Loucy (cell line): Measurements from ENCODE around the gene KITLG.
"Not testable (repeated sequence)": the region's sequence is repeated elsewhere in the genome, so short reads cannot be mapped to it uniquely, and the experiment has no call there.

Source experiments
- H2AFZ ChIP-seq: fragments of 200-600 bp; sonication (generic); 2 replicates; pipeline ENCODE4 v1.6.0; 2016; ENCODE audit warnings: antibody characterized with exemption, mild to moderate bottlenecking, low read length, moderate library complexity
- H3F3A ChIP-seq: fragments of 200-600 bp; 2 replicates; pipeline ENCODE4 v1.6.0; 2016; ENCODE audit warnings: antibody characterized with exemption, low read depth, mild to moderate bottlenecking
- H3K27me3 ChIP-seq: fragments of 200-600 bp; sonication (generic); 2 replicates; pipeline ENCODE4 v1.6.1; 2014; ENCODE audit warnings: low read length, mild to moderate bottlenecking; ENCODE audit not compliant: insufficient read depth, poor library complexity, severe bottlenecking
- H3K36me3 ChIP-seq: fragments of 200-600 bp; sonication (generic); 2 replicates; pipeline ENCODE4 v1.6.1; 2016; ENCODE audit warnings: low read length; ENCODE audit not compliant: insufficient read depth
- H3K4me1 ChIP-seq: fragments of 200-600 bp; sonication (generic); 2 replicates; pipeline ENCODE4 v1.5.1; 2014; ENCODE audit warnings: low read length, mild to moderate bottlenecking; ENCODE audit not compliant: insufficient read depth, poor library complexity, severe bottlenecking
- H3K4me2 ChIP-seq: fragments of 200-600 bp; sonication (generic); 2 replicates; pipeline ENCODE4 v1.6.0; 2014; ENCODE audit warnings: antibody characterized with exemption, low read length, low read depth, mild to moderate bottlenecking; ENCODE audit not compliant: poor library complexity, severe bottlenecking
- H3K4me3 ChIP-seq: fragments of 200-600 bp; sonication (generic); 2 replicates; pipeline ENCODE4 v1.5.1; 2014; ENCODE audit warnings: low read length, mild to moderate bottlenecking, mixed read lengths; ENCODE audit not compliant: poor library complexity, severe bottlenecking
- H3K79me2 ChIP-seq: fragments of 200-600 bp; sonication (generic); 2 replicates; pipeline ENCODE4 v1.6.1; 2014; ENCODE audit warnings: low read length; ENCODE audit not compliant: insufficient read depth
- H3K9ac ChIP-seq: fragments of 200-600 bp; sonication (generic); 2 replicates; pipeline ENCODE4 v1.6.0; 2014; ENCODE audit warnings: mild to moderate bottlenecking, low read depth, low read length, moderate library complexity; ENCODE audit not compliant: poor library complexity, severe bottlenecking
- H3K9me2 ChIP-seq: fragments of 200-600 bp; sonication (generic); replicated peaks from 2 replicates; pipeline ENCODE4 v1.6.1; 2016; ENCODE audit warnings: low read depth, low read length, mixed read lengths
- H3K9me3 ChIP-seq: fragments of 200-600 bp; sonication (generic); 2 replicates; pipeline ENCODE4 v1.6.1; 2014; ENCODE audit warnings: mild to moderate bottlenecking, antibody characterized with exemption, low read length, low read depth; ENCODE audit not compliant: insufficient read depth
- H4K20me1 ChIP-seq: fragments of 200-600 bp; sonication (generic); 2 replicates; pipeline ENCODE4 v1.6.0; 2014; ENCODE audit warnings: antibody characterized with exemption, low read length, mild to moderate bottlenecking; ENCODE audit not compliant: insufficient read depth, poor library complexity, severe bottlenecking
- CTCF ChIP-seq: fragments of 200-600 bp; sonication (generic); conservative IDR thresholded peaks from 2 replicates; pipeline ENCODE4 v1.5.1; 2014; ENCODE audit warnings: mild to moderate bottlenecking, antibody characterized with exemption, low read length
- EZH2phosphoT487 ChIP-seq: fragments of 200-600 bp; IDR thresholded peaks from 2 replicates; pipeline ENCODE4 v1.6.1; 2018; ENCODE audit warnings: antibody characterized with exemption, mild to moderate bottlenecking, moderate library complexity, borderline replicate concordance

The KITLG gene

GRCh38 chr12:88509851-88510250 lies 70.4 kb downstream of the KITLG start:
- TF ChIP-seq EZH2phosphoT487 (no peak), CTCF (no peak)
- no peaks in the 10 kb centered on the region for H3K79me2 ChIP-seq
- no peak overlapping the region for H3K4me2 ChIP-seq

GRCh38 chr12:88509347-88509746 lies 70.9 kb downstream of the KITLG start:
- TF ChIP-seq EZH2phosphoT487 (no peak), CTCF (no peak)
- Histone ChIP-seq H2AFZ (no peak overlapping the region), H3K9ac (no peak overlapping the region), H3K4me3 (no peak overlapping the region), H3K9me3 (no peaks in the 10 kb centered on the region), H3F3A (no peaks in the 10 kb centered on the region), H3K4me2 (no peak overlapping the region), H3K79me2 (no peaks in the 10 kb centered on the region), H4K20me1 (no peaks in the 10 kb centered on the region), H3K36me3 (no peaks in the 10 kb centered on the region), H3K4me1 (no peaks in the 10 kb centered on the region), H3K27me3 (no peaks in the 10 kb centered on the region), H3K9me2 (no peaks in the 10 kb centered on the region)

More at GRCh38 chr12:88509851-88510250, 70.4 kb downstream of the KITLG start:
- Histone ChIP-seq H3K9me2 (no peaks in the 10 kb centered on the region), H3K4me1 (no peaks in the 10 kb centered on the region), H3K27me3 (no peaks in the 10 kb centered on the region), H3K9me3 (no peaks in the 10 kb centered on the region), H3F3A (no peaks in the 10 kb centered on the region), H2AFZ (no peak overlapping the region), H3K36me3 (no peaks in the 10 kb centered on the region), H4K20me1 (no peaks in the 10 kb centered on the region), H3K9ac (no peak overlapping the region), H3K4me3 (no peak overlapping the region)

GRCh38 chr12:88507851-88508250 lies 72.4 kb downstream of the KITLG start:
- not testable (repeated sequence) for H3F3A ChIP-seq, H3K9ac ChIP-seq, H4K20me1 ChIP-seq, H3K79me2 ChIP-seq, H3K9me3 ChIP-seq, H3K4me2 ChIP-seq, H3K27me3 ChIP-seq, H3K4me1 ChIP-seq, H3K9me2 ChIP-seq, H3K4me3 ChIP-seq, H2AFZ ChIP-seq, H3K36me3 ChIP-seq

DNA sequence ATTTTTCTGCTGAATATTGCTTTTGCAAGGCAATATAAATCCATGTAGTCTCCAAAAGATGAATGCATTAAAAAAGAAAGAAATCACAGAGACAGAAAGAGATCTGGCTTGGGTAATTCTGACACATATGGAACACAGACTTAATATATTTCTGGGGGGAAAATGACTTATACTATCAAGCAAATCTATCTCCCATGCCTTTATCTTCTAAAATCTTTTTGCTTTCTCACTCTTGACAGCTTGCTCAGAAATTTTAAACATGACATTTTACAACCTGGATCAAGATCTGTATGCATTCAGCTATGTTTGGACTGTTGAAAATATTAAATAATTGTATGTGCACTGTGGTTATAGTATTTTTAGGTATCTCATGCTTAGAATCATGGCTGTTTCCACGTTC lies 73.0 kb downstream of the KITLG start:
- H3K4me2 ChIP-seq: no peak overlapping the region
- no peak for TF ChIP-seq EZH2phosphoT487
- no peak for TF ChIP-seq CTCF
- no peaks in the 10 kb centered on the region for H3K9me3 ChIP-seq
- H2AFZ ChIP-seq: no peak overlapping the region
- no peaks in the 10 kb centered on the region for H3K79me2 ChIP-seq
- no peak overlapping the region for H3K4me3 ChIP-seq
- H3K27me3 ChIP-seq: no peaks in the 10 kb centered on the region
- no peaks in the 10 kb centered on the region for H3K4me1 ChIP-seq
- H3K9ac ChIP-seq: no peak overlapping the region
- H3F3A ChIP-seq: no peaks in the 10 kb centered on the region
- no peaks in the 10 kb centered on the region for H3K36me3 ChIP-seq
- no peaks in the 10 kb centered on the region for H4K20me1 ChIP-seq
- no peaks in the 10 kb centered on the region for H3K9me2 ChIP-seq
